Measurements from ENCODE around the gene KIF1A.

Gene KIF1A

GRCh38 chr2:240817496-240818292 lies 2.3 kb downstream of the KIF1A start:
- DNase-seq: no peak

- DNase-seq: no peak
Measured at GRCh38 chr2:240816584-240817495, 3.2 kb downstream of the KIF1A start.

- no peak for DNase-seq
Measured at GRCh38 chr2:240815761-240816583, 4.0 kb downstream of the KIF1A start.

- no peak for DNase-seq
Measured at GRCh38 chr2:240814946-240815760, 4.9 kb downstream of the KIF1A start.

GRCh38 chr2:240814280-240814679 lies 5.7 kb downstream of the KIF1A start:
- no peak for DNase-seq

GRCh38 chr2:240813231-240813921 lies 6.6 kb downstream of the KIF1A start:
- DNase-seq: no peak

GRCh38 chr2:240812721-240813120 lies 7.3 kb downstream of the KIF1A start:
- no peak for DNase-seq

GRCh38 chr2:240812301-240812680 lies 7.7 kb downstream of the KIF1A start:
- no peak for DNase-seq

GRCh38 chr2:240811346-240812300 lies 8.4 kb downstream of the KIF1A start:
- DNase-seq: no peak

- no peak for DNase-seq
Measured at GRCh38 chr2:240810621-240811020, 9.4 kb downstream of the KIF1A start.

- no peak for DNase-seq
Measured at GRCh38 chr2:240810199-240810598, 9.8 kb downstream of the KIF1A start.

GRCh38 chr2:240809276-240809675 lies 10.7 kb downstream of the KIF1A start:
- no peak for DNase-seq

GRCh38 chr2:240806459-240806858 lies 13.6 kb downstream of the KIF1A start:
- no peak for DNase-seq

GRCh38 chr2:240806006-240806405 lies 14.0 kb downstream of the KIF1A start:
- DNase-seq: no peak

- DNase-seq: no peak
Measured at GRCh38 chr2:240803191-240803590, 16.8 kb downstream of the KIF1A start.

GRCh38 chr2:240799033-240799820 lies 20.8 kb downstream of the KIF1A start:
- no peak for DNase-seq

GRCh38 chr2:240798327-240798905 lies 21.6 kb downstream of the KIF1A start:
- no peak for DNase-seq

- no peak for DNase-seq
Measured at GRCh38 chr2:240797914-240798313, 22.1 kb downstream of the KIF1A start.

GRCh38 chr2:240797500-240797895 lies 22.5 kb downstream of the KIF1A start:
- no peak for DNase-seq
